ENCODE results near the gene TFEB.

TFEB gene

GRCh38 chr6:41637194-41638001 is 98.0 kb downstream of the TFEB start:
- H3K27ac ChIP-seq (replicated peaks): no peak overlapping the region
- no peak for TF ChIP-seq POLR2AphosphoS5 (IDR thresholded peaks at IDR 0.05; ENCODE audit: low read depth)
- TF ChIP-seq, protein P1, sequence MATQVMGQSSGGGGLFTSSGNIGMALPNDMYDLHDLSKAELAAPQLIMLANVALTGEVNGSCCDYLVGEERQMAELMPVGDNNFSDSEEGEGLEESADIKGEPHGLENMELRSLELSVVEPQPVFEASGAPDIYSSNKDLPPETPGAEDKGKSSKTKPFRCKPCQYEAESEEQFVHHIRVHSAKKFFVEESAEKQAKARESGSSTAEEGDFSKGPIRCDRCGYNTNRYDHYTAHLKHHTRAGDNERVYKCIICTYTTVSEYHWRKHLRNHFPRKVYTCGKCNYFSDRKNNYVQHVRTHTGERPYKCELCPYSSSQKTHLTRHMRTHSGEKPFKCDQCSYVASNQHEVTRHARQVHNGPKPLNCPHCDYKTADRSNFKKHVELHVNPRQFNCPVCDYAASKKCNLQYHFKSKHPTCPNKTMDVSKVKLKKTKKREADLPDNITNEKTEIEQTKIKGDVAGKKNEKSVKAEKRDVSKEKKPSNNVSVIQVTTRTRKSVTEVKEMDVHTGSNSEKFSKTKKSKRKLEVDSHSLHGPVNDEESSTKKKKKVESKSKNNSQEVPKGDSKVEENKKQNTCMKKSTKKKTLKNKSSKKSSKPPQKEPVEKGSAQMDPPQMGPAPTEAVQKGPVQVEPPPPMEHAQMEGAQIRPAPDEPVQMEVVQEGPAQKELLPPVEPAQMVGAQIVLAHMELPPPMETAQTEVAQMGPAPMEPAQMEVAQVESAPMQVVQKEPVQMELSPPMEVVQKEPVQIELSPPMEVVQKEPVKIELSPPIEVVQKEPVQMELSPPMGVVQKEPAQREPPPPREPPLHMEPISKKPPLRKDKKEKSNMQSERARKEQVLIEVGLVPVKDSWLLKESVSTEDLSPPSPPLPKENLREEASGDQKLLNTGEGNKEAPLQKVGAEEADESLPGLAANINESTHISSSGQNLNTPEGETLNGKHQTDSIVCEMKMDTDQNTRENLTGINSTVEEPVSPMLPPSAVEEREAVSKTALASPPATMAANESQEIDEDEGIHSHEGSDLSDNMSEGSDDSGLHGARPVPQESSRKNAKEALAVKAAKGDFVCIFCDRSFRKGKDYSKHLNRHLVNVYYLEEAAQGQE (IDR thresholded peaks at IDR 0.05; ENCODE audit: insufficient replicate concordance, low read depth): no peak
- TF ChIP-seq GABPA (IDR thresholded peaks at IDR 0.05; ENCODE audit: low read depth): no peak
- TF ChIP-seq, protein P2, sequence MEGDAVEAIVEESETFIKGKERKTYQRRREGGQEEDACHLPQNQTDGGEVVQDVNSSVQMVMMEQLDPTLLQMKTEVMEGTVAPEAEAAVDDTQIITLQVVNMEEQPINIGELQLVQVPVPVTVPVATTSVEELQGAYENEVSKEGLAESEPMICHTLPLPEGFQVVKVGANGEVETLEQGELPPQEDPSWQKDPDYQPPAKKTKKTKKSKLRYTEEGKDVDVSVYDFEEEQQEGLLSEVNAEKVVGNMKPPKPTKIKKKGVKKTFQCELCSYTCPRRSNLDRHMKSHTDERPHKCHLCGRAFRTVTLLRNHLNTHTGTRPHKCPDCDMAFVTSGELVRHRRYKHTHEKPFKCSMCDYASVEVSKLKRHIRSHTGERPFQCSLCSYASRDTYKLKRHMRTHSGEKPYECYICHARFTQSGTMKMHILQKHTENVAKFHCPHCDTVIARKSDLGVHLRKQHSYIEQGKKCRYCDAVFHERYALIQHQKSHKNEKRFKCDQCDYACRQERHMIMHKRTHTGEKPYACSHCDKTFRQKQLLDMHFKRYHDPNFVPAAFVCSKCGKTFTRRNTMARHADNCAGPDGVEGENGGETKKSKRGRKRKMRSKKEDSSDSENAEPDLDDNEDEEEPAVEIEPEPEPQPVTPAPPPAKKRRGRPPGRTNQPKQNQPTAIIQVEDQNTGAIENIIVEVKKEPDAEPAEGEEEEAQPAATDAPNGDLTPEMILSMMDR (IDR thresholded peaks at IDR 0.05; ENCODE audit: insufficient read depth, low read length): no peak
- no peak for TF ChIP-seq SPI1 (IDR thresholded peaks at IDR 0.05; ENCODE audit: borderline replicate concordance, low read depth)
- H3K4me3 ChIP-seq (replicated peaks; ENCODE audit: insufficient read depth, low read length): no peak overlapping the region
- no peak for DNase-seq (ENCODE audit: low read depth in 1 of 2, low spot score in 1 of 2)
- peaks cover 39% of the 10 kb centered on the region for H3K27me3 ChIP-seq (ENCODE audit: insufficient read depth, poor library complexity, severe bottlenecking)

- DNase-seq (ENCODE audit: low read depth in 1 of 2, low spot score in 1 of 2): no peak
- TF ChIP-seq, protein P2 (IDR thresholded peaks at IDR 0.05; ENCODE audit: insufficient read depth, low read length): no peak
- TF ChIP-seq, protein P1 (IDR thresholded peaks at IDR 0.05; ENCODE audit: insufficient replicate concordance, low read depth): no peak
- TF ChIP-seq SPI1 (IDR thresholded peaks at IDR 0.05; ENCODE audit: borderline replicate concordance, low read depth) (no peak), POLR2AphosphoS5 (IDR thresholded peaks at IDR 0.05; ENCODE audit: low read depth) (no peak), GABPA (IDR thresholded peaks at IDR 0.05; ENCODE audit: low read depth) (no peak)
These were observed 98.6 kb downstream of the TFEB start for GRCh38 chr6:41636833-41637193.

DNA sequence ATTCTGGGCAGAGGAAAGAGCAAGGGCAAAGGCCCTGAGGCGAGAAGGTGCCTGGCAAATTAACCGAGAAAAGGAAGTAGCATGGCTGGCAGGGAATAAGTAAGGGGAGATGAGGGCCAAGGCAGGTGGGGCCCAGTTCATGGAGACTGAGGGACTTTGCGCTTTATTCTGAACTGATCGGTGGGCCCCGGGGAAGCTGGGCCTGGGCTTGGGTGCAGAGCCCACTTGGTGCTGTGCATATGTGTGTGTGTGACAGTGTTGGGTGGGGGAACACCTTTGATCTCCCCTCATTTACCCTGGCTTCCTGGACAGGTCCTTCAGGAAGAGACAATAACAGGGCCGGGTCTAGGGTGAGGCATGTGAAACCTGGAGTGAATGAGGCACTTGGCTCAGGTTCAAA is 100.0 kb downstream of the TFEB start:
- TF ChIP-seq POLR2AphosphoS5 (IDR thresholded peaks at IDR 0.05; ENCODE audit: low read depth): no peak
- no peak for TF ChIP-seq SPI1 (IDR thresholded peaks at IDR 0.05; ENCODE audit: borderline replicate concordance, low read depth)
- no peak for TF ChIP-seq GABPA (IDR thresholded peaks at IDR 0.05; ENCODE audit: low read depth)
- TF ChIP-seq, protein P2 (IDR thresholded peaks at IDR 0.05; ENCODE audit: insufficient read depth, low read length): no peak
- TF ChIP-seq, protein P1 (IDR thresholded peaks at IDR 0.05; ENCODE audit: insufficient replicate concordance, low read depth): no peak
- H3K27me3 ChIP-seq (ENCODE audit: insufficient read depth, poor library complexity, severe bottlenecking): peaks cover 38% of the 10 kb centered on the region
- H3K4me3 ChIP-seq (replicated peaks; ENCODE audit: insufficient read depth, low read length): no peak overlapping the region
- no peak for DNase-seq (ENCODE audit: low read depth in 1 of 2, low spot score in 1 of 2)
- no peak overlapping the region for H3K27ac ChIP-seq (replicated peaks)

More at GRCh38 chr6:41636833-41637193, 98.6 kb downstream of the TFEB start:
- Histone ChIP-seq H3K4me3 (replicated peaks; ENCODE audit: insufficient read depth, low read length) (no peak overlapping the region), H3K27ac (replicated peaks) (no peak overlapping the region), H3K27me3 (ENCODE audit: insufficient read depth, poor library complexity, severe bottlenecking) (peaks cover 42% of the 10 kb centered on the region)
